ENCODE measurements around the gene GPAT2.
"Not testable (repeated sequence)": the region's sequence is repeated elsewhere in the genome, so short reads cannot be mapped to it uniquely, and the experiment has no call there.

GPAT2 gene

DNA sequence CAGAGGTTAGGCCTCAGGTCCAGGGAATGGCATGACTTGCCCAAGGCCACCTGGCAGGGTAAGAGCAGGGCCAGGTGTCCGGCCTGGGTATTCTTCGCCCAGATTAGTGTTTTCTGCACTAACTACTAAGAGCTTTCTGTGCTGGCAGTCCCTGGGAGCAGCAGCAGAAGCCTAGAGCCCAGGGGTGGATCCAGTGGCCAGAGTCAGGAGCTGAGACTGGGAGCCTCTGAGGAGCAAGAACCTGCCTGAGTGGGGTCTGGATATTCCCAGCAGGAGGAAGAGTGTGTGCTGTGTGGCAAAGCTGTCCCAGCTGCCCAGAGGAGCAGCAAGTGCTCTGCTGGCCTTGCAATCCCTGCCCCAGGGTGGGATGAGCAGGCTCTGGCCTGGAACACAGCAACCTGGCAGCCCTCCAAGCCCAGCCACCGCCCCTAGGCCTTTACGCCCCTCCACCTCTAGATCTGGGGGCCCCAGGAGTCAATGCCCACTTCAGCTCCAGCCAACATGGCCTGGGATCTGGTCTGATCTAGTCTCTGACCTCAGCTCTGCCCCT is 30.7 kb upstream of the GPAT2 start:
- TF ChIP-seq, protein P1, sequence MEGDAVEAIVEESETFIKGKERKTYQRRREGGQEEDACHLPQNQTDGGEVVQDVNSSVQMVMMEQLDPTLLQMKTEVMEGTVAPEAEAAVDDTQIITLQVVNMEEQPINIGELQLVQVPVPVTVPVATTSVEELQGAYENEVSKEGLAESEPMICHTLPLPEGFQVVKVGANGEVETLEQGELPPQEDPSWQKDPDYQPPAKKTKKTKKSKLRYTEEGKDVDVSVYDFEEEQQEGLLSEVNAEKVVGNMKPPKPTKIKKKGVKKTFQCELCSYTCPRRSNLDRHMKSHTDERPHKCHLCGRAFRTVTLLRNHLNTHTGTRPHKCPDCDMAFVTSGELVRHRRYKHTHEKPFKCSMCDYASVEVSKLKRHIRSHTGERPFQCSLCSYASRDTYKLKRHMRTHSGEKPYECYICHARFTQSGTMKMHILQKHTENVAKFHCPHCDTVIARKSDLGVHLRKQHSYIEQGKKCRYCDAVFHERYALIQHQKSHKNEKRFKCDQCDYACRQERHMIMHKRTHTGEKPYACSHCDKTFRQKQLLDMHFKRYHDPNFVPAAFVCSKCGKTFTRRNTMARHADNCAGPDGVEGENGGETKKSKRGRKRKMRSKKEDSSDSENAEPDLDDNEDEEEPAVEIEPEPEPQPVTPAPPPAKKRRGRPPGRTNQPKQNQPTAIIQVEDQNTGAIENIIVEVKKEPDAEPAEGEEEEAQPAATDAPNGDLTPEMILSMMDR (IDR thresholded peaks at IDR 0.05; ENCODE audit: low read depth, low read length, missing control alignments), result no peak
- DNase-seq (ENCODE audit: low read depth), result no peak
- H3K4me3 ChIP-seq (ENCODE audit: low read depth, low read length), result no peak overlapping the region

DNA sequence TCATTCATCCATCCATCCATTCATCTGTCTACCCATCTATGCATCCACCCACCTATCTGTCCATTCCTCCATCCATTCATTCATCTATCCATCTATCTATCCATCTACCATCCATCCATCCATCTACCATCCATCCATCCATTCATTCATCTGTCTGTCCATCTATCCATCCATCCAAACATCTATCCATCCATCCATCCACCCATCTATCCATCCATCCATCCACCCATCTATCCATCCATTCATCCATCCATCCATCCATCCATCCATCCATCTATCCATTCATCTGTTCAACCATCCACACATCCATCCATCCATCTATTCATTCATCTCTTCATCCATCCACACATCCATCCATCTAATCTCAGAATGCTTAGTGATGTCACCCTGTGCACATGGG is 30.0 kb upstream of the GPAT2 start:
- not testable (repeated sequence) for DNase-seq (ENCODE audit: low read depth); H3K4me3 ChIP-seq (ENCODE audit: low read depth, low read length)

DNA sequence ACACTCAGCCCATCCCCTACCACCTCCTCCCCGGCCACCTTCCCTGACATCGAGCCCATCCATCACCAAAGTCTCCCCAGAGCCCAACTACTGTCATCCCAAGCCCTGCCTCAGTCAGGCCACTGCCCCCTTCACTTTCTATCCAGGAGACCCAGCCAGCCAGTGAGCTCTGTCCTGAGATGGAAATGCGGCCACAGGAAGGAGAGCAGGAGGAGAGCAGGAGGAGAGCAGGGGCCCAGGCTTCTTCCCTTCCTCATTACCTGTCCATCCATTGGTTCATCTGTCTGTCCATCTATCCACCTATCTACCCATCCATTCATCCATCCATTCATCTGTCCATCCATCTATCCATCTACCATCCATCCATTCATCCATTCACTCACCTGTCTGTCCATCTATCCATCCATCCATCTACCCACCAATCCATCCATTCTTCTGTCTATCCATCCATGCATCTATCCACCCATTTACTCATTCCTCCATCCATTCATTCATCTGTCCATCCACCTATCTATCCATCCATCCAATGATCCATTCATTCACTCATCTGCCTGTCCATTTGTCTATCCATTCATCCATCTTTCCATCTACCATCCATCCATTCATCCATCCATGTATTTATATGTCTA is 29.4 kb upstream of the GPAT2 start:
- not testable (repeated sequence) for H3K4me3 ChIP-seq (ENCODE audit: low read depth, low read length); DNase-seq (ENCODE audit: low read depth)

DNA sequence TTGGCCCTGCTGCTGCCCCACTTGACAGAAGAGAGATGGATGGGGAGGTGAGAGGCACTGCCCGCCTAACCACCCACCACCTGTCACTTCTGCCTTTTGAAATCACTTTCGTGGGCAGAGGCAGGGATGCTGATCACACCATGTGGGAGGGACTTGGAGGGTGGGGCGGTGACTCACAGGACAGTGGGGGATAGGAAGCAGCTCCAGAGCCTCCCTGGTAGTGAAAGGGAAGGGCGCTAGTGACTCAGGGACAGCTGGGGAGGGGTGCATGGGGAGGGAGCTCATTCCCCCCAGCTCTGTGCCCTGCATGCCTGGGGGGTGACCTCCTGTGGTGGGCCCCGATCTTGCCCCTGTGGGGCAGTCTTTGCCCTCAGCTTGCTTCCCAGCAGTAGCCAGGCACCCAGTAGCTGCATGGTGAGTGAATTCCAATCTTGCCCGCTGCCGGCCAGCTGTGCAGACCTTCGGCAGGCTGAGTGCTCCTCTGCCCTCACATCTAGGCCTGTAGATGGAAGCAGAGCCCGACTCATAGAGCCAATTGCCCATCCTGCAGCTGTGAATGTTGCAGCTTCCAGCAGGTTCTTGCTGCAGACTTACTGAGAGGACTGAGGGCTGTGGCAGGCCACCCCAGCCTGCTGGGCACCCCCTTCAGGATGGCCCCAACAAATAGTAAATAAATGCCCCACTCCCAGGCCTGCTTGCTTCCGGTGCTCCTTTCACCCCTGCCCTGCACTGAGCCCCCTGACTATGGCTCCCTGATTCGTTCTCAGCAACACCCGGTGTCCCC is 28.6 kb upstream of the GPAT2 start:
- DNase-seq (ENCODE audit: low read depth); H3K4me3 ChIP-seq (ENCODE audit: low read depth, low read length): not testable (repeated sequence)

DNA sequence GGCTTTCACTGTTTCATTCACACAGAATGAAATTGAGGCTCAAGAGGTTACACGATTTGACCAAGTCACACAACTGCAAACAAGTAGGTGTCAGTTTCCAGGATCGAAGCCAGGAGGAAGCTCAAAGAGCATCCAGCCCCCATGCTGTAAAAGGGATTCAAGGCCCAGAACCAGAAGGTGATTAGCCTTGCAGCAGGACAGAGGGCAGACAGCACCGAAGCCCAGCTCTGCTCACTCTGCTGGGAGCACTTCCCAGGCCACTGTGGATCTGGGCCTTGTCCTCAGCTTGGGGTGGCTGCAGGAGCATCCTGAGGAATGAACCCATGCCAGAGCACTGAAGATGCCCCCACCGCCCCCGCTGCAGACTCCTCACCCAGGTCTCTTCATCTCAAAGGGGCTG is 27.8 kb upstream of the GPAT2 start:
- not testable (repeated sequence) for DNase-seq (ENCODE audit: low read depth); H3K4me3 ChIP-seq (ENCODE audit: low read depth, low read length)

DNA sequence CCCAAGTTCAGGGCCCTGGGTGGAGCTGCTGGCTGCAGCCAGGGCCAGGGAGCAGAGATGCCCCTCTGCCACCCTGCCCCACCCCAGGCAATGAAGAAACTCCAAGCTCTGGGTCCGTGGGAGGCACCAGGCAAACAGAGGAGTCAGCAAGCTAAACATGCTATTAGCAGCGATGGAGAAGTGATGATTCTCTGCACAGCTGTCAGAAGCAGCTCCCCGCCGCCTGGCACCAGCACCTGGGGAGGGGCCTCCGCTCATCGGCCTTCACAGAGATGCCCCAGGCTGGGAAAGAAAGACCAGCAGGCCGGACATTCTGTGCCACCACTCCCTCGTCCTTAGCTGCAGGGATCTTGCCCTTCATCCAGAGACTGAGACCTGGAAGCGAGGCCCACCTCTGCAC is 27.2 kb upstream of the GPAT2 start:
- DNase-seq (ENCODE audit: low read depth); H3K4me3 ChIP-seq (ENCODE audit: low read depth, low read length): not testable (repeated sequence)

DNA sequence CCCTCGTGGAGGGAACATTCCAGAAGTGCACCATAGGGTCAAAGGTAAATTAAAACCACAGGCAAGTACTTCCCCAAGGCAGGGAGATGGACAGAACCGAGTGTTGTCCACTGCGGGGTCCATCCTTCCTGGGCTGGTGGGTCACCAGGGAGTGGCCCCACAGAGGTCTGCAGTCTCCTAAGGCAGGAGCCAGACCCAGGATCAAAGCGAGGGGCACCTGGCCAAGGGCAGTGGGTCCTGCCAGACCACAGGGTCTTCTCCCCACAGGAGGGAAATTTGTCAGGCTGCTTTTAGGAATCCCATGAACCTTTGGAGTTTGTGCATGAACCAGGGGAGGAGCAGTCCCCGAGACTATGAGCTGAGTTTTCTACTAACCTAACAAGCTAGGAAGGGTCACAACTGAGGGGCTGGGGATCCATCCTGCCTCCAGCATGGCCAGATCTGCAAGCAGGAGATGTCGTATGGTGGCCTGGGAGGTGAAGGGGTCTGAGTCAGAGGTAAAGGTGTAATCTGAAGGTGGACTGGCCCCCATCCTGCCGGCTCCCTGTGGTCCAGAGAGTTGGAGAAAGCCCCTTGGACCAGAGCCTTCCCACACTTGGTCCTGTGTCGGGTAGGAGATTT is 26.6 kb upstream of the GPAT2 start:
- DNase-seq (ENCODE audit: low read depth); H3K4me3 ChIP-seq (ENCODE audit: low read depth, low read length): not testable (repeated sequence)

DNA sequence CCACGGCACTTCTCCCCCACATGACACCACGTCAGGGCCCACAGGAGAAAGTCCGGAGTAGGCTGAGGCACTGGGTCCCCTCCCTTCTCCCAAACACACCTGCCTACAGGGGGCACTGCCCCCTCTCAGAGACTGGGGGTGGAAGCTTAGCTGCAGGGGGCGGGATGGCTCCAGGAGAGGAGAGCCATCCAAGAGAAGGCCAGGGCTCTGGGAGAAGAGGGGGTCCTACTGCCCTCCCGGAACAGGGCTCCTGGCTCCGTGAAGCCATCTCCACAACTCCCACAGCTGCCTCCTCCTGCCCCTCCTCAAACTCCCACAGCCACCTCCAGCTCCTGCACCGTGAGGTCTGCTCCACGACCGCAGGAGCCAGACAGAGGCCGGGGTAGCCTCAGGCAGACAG is 25.6 kb upstream of the GPAT2 start:
- DNase-seq (ENCODE audit: low read depth), result not testable (repeated sequence)

DNA sequence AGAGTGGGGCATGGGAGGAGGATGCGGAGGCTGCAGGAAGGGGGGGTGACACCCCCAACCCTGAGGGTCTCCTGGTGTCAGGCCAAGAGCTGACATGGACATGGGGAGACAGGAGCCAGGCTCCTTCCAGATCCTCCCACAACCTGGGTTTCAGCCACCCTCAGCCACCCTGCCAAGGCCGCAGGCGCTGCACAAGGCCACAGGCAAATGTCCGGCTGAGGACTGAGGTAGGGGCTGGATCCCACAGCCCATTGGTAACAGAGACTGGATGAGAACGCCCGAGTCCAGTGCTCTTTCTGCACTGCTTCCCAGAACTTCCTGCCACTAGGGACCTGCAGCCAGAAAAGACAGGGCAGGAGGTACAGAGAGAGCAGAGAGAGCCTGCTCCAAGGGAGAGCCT is 24.7 kb upstream of the GPAT2 start:
- H3K4me3 ChIP-seq (ENCODE audit: low read depth, low read length); DNase-seq (ENCODE audit: low read depth): not testable (repeated sequence)

More for the DNA sequence above, 25.6 kb upstream of the GPAT2 start:
- not testable (repeated sequence) for H3K4me3 ChIP-seq (ENCODE audit: low read depth, low read length)

DNA sequence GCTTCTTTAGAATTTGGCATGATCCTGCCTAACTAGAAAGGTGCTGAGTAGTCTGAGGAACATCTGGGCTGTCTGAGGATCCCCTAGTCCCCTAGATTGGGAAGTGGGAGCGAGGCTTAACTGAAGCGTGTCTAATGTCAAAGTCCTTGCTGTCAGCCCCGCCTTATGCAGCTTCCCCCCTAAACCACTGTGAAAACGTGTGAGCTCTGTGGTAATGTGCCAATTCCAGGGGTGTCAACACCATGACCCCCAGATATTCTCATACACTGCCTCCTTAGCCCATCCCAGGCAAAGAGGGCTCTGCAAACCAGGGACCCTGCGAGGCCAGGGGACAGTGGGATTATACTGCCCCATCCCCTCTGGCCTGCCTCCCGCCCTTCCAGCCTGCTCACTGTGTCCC is 21.1 kb upstream of the GPAT2 start:
- not testable (repeated sequence) for DNase-seq (ENCODE audit: low read depth); H3K4me3 ChIP-seq (ENCODE audit: low read depth, low read length)

DNA sequence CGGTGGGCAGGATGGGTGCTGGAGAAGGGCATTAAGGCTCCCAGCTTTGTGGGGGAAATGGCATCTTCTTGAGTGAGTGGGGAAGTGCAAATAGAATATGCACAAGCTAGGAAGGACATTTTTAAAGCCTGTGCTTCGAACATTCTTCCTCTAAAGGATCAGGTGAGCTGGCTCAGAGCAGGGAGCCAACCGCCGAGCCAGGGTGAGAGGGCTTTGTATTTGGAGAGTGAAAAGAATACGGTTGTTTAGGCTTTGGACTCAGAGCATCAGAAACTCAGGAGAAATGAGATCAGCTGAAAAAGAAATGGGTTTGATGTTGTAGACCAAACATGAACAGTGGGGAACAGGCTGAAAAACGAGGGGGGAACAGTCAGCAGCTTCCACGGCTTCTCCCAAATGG is 19.8 kb upstream of the GPAT2 start:
- H3K4me3 ChIP-seq (ENCODE audit: low read depth, low read length); DNase-seq (ENCODE audit: low read depth): not testable (repeated sequence)

DNA sequence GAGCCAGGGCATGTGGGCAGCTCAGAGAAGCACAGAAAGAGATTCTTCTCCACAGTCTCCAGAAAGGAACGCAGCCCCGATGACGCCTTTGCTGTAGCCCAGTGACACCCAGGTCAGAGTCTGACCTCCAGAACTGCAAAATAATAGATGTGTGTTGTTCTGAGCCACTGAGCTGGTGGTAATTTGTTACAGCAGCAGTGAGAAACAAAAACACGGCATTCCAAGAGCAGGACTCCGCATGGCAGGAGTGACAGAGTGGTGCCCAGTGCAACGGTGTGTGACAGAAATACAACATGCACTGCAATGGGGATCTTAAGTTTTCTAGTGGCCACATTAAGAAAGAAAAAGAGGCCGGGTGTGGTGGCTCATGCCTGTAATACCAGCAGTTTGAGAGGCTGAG is 18.7 kb upstream of the GPAT2 start:
- not testable (repeated sequence) for H3K4me3 ChIP-seq (ENCODE audit: low read depth, low read length); DNase-seq (ENCODE audit: low read depth)

DNA sequence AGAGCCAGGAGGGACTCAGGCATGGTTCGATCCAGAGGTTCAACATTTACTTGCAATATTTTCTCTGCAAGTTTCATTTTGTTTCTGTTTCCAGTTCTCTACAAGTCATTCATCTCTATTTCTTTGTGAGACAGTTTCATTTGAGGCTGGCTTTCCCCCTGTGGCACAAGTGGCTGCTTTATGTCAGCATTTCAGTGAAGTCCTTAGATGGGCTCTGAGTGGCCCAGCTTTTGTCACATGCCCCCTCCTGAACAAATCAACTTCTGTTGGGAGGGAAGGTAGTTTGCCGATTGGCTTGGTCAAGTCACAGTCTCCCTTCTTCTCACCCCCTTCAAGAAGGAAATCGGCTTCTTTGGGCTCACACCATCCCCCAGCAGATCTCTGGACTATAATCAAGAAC is 17.9 kb upstream of the GPAT2 start:
- not testable (repeated sequence) for H3K4me3 ChIP-seq (ENCODE audit: low read depth, low read length); DNase-seq (ENCODE audit: low read depth)

DNA sequence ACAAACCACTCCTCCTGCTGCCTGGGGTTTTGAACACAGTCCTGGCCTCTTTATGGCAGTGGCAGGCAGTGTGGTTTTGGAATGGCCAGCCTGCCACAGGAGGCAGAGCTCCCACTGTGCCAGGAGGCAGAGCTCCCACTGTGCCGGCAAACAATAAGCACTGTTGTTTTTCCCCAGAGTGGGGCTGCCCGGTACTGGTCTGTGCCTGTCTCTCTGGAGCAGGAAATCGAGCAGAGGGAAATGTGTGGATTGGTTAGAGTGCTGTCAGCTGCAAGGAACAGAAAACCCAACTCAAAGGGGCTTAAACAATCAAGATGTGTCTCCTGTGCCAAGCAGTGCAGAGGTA is 15.2 kb upstream of the GPAT2 start:
- not testable (repeated sequence) for H3K4me3 ChIP-seq (ENCODE audit: low read depth, low read length); DNase-seq (ENCODE audit: low read depth)

DNA sequence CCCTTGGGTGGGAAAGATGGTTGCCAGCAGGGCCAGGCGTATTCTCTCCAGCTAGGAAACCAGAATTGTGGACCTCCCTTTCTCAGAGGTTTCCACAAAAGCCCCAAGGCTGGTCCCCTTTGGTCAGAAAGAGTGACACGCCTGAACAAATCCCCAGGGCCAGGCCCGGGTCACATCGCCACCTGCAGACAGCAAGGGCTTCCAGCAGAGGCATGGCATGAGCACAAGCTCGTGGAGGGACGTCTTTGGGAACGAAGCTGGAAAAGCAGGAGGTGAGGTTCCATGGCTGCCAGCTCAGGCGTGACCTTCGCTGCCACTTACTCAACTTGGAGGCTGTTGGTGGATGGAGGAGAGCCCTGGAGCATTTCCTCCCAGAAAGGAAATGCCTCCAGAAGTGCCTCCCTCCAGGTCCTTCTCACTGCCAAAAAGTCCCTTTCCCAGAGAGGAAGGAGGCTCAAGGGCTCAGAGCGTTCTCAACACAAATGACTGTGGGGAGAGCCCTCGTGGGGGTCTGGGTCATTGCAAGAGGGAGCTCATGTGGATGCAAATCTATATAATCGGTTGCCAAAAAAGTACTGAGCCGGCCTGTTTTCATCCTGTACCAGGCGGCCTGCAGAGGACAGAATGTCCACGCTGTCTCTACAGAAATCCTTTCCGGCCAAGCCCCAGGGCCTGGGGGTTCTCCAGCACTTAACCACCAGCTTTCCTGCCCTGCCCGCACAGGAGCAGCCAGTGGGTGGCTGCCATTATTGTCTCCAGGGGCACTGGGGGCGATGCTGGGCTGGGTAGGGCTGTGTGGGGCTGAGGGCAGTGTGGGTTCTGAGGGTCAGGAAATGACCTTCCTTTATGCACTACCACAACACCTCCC is 14.6 kb upstream of the GPAT2 start:
- not testable (repeated sequence) for DNase-seq (ENCODE audit: low read depth); H3K4me3 ChIP-seq (ENCODE audit: low read depth, low read length)

DNA sequence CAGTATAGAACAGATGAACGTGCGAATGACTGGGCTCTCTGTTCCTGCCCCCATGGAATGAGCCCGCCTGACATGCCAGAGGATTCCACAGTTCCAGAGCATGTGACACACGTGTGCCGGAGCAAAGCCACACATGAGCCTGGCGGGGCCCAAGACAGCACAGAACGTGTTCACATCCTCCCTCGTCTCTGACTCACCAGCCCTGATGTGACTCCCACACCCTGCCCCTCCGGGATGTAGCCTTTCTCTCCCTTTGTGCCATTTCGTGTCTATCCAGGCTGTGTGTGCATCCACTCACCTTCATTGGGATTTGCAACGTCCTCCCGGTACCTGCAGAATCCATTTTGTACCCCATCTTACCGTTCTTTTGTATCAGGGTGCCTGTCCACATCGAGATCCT is 838 bp upstream of the GPAT2 start:
- not testable (repeated sequence) for H3K4me3 ChIP-seq (ENCODE audit: low read depth, low read length); DNase-seq (ENCODE audit: low read depth)

DNA sequence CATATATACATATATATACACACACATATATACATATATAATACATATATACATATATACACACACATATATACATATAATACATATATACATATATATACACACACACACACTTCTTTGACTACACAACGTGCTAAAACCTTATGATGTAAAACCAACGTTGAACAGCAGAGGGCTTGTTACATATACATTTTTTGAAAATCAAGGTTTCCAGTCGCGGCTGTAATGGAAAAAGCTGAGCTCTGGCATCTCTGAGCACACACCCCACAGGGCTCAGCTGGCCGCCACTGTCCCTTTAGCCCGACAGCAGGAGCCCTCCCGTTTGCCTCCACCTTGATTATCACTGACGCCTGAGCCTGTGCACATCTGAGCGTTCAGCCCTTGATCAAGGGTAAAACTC is 719 bp downstream of the GPAT2 start:
- DNase-seq (ENCODE audit: low read depth), result not testable (repeated sequence)

More for the DNA sequence above, 719 bp downstream of the GPAT2 start:
- not testable (repeated sequence) for H3K4me3 ChIP-seq (ENCODE audit: low read depth, low read length)

All from GM12864 (cell line).